ENCODE data around the gene PDZD7. TPM values are rescaled to one million over a fixed set of nuclear protein-coding genes. Genes with fewer than 3 reads are reported as not detected.

Gene PDZD7
- total RNA-seq, 1 donor from 2014 or later, result 1.5 TPM

GRCh38 chr10:101072923-101073322, 42.0 kb upstream of the PDZD7 start:
- no peak for TF ChIP-seq CTCF (IDR thresholded peaks at IDR 0.05; ENCODE audit: partially characterized antibody, unreplicated experiment)
- no peak overlapping the region for H3K27ac Mint-ChIP-seq (ENCODE audit: unreplicated experiment)
- peaks cover 13% of the 10 kb centered on the region for H3K27me3 Mint-ChIP-seq (ENCODE audit: unreplicated experiment)
- DNase-seq, result no peak
- no peaks in the 10 kb centered on the region for H3K9me3 Mint-ChIP-seq (ENCODE audit: unreplicated experiment)
- peaks cover 17% of the 10 kb centered on the region for H3K4me1 Mint-ChIP-seq (ENCODE audit: low read depth, unreplicated experiment)
- peak overlapping the region; percentile 1 for H3K4me3 Mint-ChIP-seq (ENCODE audit: unreplicated experiment)
- H3K36me3 Mint-ChIP-seq (ENCODE audit: unreplicated experiment), result no peaks in the 10 kb centered on the region

DNA sequence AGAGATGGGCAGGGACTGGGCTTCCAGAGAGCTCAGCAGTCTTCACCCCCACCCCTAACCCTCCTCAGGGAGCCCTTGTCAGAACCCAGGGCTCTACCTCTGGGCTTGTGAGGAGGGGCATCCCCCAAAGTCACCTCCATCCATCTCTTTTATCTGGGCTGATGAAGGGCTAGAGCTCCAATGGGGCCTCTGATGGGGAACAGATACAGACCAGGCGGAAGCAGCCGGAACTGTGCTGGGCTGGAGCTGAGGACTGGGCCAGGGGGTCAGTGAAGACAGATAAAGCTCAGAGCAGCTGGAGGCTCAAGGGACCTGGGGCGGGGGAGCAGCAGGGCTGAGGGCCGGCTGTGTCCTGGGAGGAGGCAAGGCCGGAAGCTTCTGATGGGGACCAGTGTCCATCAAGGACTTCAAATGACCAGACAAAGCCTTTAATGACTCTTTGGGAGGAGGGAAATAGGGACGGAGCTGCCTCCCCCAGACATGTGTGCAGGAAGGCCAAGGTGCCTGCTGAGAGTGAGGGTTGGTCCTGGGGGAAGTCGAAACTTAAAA, 41.0 kb upstream of the PDZD7 start:
- no peaks in the 10 kb centered on the region for H3K9me3 Mint-ChIP-seq (ENCODE audit: unreplicated experiment)
- DNase-seq, result peak; percentile 36
- H3K4me1 Mint-ChIP-seq (ENCODE audit: low read depth, unreplicated experiment), result peaks cover 17% of the 10 kb centered on the region
- H3K4me3 Mint-ChIP-seq (ENCODE audit: unreplicated experiment), result no peak overlapping the region
- H3K27me3 Mint-ChIP-seq (ENCODE audit: unreplicated experiment), result peaks cover 15% of the 10 kb centered on the region
- H3K27ac Mint-ChIP-seq (ENCODE audit: unreplicated experiment), result no peak overlapping the region
- no peak for TF ChIP-seq CTCF (IDR thresholded peaks at IDR 0.05; ENCODE audit: partially characterized antibody, unreplicated experiment)
- no peaks in the 10 kb centered on the region for H3K36me3 Mint-ChIP-seq (ENCODE audit: unreplicated experiment)

GRCh38 chr10:101071267-101071884, 40.4 kb upstream of the PDZD7 start:
- Mint-ChIP-seq H3K4me3 (ENCODE audit: unreplicated experiment) (peak overlapping the region; percentile 34), H3K27me3 (ENCODE audit: unreplicated experiment) (peaks cover 18% of the 10 kb centered on the region), H3K36me3 (ENCODE audit: unreplicated experiment) (no peaks in the 10 kb centered on the region), H3K27ac (ENCODE audit: unreplicated experiment) (peak overlapping the region; percentile 28), H3K4me1 (ENCODE audit: low read depth, unreplicated experiment) (peaks cover 17% of the 10 kb centered on the region), H3K9me3 (ENCODE audit: unreplicated experiment) (no peaks in the 10 kb centered on the region)
- DNase-seq, result no peak
- TF ChIP-seq CTCF (IDR thresholded peaks at IDR 0.05; ENCODE audit: partially characterized antibody, unreplicated experiment), result no peak

- no peaks in the 10 kb centered on the region for H3K36me3 Mint-ChIP-seq (ENCODE audit: unreplicated experiment)
- no peak overlapping the region for H3K27ac Mint-ChIP-seq (ENCODE audit: unreplicated experiment)
- peaks cover 12% of the 10 kb centered on the region for H3K4me1 Mint-ChIP-seq (ENCODE audit: low read depth, unreplicated experiment)
- H3K9me3 Mint-ChIP-seq (ENCODE audit: unreplicated experiment), result no peaks in the 10 kb centered on the region
- H3K27me3 Mint-ChIP-seq (ENCODE audit: unreplicated experiment), result peaks cover 22% of the 10 kb centered on the region
- H3K4me3 Mint-ChIP-seq (ENCODE audit: unreplicated experiment), result no peak overlapping the region
- no peak for TF ChIP-seq CTCF (IDR thresholded peaks at IDR 0.05; ENCODE audit: partially characterized antibody, unreplicated experiment)
- no peak for DNase-seq
Measured at GRCh38 chr10:101070098-101070497, 39.2 kb upstream of the PDZD7 start.

DNA sequence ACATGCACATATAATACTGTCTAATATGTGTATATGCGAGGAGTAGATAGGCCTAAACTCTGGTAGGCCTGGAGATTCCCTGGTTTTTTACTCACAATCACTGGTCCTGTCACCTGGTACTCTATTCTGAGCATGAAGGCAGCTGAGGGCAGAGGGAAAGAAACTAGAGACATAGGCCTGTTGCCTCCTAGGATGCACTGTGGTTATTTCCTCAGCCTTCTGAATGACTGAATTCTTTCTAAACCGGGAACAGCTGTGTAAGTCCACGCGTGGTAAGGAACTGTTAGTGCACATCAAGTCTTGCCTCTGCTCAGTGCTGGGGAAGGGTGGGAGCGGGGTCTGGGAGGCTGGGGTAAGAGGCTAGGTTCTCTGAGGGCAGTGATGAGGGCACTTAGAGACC, 38.5 kb upstream of the PDZD7 start:
- Mint-ChIP-seq H3K27me3 (ENCODE audit: unreplicated experiment) (peaks cover 22% of the 10 kb centered on the region), H3K4me1 (ENCODE audit: low read depth, unreplicated experiment) (peaks cover 12% of the 10 kb centered on the region), H3K36me3 (ENCODE audit: unreplicated experiment) (no peaks in the 10 kb centered on the region), H3K27ac (ENCODE audit: unreplicated experiment) (no peak overlapping the region), H3K4me3 (ENCODE audit: unreplicated experiment) (no peak overlapping the region), H3K9me3 (ENCODE audit: unreplicated experiment) (no peaks in the 10 kb centered on the region)
- TF ChIP-seq CTCF (IDR thresholded peaks at IDR 0.05; ENCODE audit: partially characterized antibody, unreplicated experiment), result no peak
- DNase-seq, result no peak
